Nephron progenitor cell (in vitro differentiated cells): Measurements from ENCODE around the gene GLS2.
"Not testable (repeated sequence)": the region's sequence is repeated elsewhere in the genome, so short reads cannot be mapped to it uniquely, and the experiment has no call there.

Experiments
- DNase-seq: peaks from one replicate; pipeline ENCODE4 v3.0.0; 2021
- H3K27ac Mint-ChIP-seq: 2 replicates; pipeline ENCODE4 v1.8.0; 2021; ENCODE audit warnings: mild to moderate bottlenecking, moderate library complexity, mixed read lengths
- H3K27me3 Mint-ChIP-seq: 2 replicates; pipeline ENCODE4 v1.8.0; 2021; ENCODE audit warnings: mild to moderate bottlenecking, low read depth, mixed read lengths; ENCODE audit not compliant: poor library complexity
- H3K36me3 Mint-ChIP-seq: 2 replicates; pipeline ENCODE4 v1.8.0; 2021; ENCODE audit warnings: low read depth, mixed read lengths
- H3K4me1 Mint-ChIP-seq: 2 replicates; pipeline ENCODE4 v1.8.0; 2021; ENCODE audit warnings: mixed read lengths
- H3K4me3 Mint-ChIP-seq: 2 replicates; pipeline ENCODE4 v1.8.0; 2021; ENCODE audit warnings: mild to moderate bottlenecking, moderate library complexity, mixed read lengths
- H3K9me3 Mint-ChIP-seq: 2 replicates; pipeline ENCODE4 v1.8.0; 2021; ENCODE audit warnings: mild to moderate bottlenecking, moderate library complexity, mixed read lengths
- TF ChIP-seq, protein P1 (sequence below): fragments of 200-600 bp; sonication (generic); IDR thresholded peaks from 2 replicates; pipeline ENCODE4 v1.5.0; 2021; ENCODE audit warnings: antibody characterized with exemption

GLS2 gene

DNA sequence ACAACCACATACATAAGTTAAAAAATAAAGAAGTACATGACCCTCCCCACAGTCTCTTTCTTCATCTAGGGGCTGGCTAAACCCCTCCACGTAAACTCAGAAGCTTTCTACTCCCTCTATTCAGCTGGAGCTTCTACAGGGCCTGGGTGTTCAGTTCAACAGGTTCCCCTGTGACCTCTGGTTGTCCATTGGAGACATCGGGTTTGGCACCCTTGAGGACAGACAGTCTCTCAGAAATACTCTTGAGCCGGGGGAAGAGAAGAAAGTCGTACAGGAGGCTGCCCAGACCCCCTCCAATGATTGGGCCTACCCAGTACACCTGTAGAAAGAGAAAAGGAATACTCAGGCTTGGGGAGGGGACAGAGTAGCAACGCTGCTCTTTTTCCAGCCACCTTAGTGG lies 36.8 kb downstream of the GLS2 start:
- H3K27me3 Mint-ChIP-seq = peaks cover 19% of the 10 kb centered on the region
- DNase-seq = no peak
- H3K4me3 Mint-ChIP-seq = no peak overlapping the region
- peaks cover 13% of the 10 kb centered on the region for H3K9me3 Mint-ChIP-seq
- no peak overlapping the region for H3K27ac Mint-ChIP-seq
- H3K4me1 Mint-ChIP-seq = peaks cover 32% of the 10 kb centered on the region
- TF ChIP-seq, protein P1, sequence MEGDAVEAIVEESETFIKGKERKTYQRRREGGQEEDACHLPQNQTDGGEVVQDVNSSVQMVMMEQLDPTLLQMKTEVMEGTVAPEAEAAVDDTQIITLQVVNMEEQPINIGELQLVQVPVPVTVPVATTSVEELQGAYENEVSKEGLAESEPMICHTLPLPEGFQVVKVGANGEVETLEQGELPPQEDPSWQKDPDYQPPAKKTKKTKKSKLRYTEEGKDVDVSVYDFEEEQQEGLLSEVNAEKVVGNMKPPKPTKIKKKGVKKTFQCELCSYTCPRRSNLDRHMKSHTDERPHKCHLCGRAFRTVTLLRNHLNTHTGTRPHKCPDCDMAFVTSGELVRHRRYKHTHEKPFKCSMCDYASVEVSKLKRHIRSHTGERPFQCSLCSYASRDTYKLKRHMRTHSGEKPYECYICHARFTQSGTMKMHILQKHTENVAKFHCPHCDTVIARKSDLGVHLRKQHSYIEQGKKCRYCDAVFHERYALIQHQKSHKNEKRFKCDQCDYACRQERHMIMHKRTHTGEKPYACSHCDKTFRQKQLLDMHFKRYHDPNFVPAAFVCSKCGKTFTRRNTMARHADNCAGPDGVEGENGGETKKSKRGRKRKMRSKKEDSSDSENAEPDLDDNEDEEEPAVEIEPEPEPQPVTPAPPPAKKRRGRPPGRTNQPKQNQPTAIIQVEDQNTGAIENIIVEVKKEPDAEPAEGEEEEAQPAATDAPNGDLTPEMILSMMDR = no peak
- H3K36me3 Mint-ChIP-seq = peaks cover 18% of the 10 kb centered on the region

DNA sequence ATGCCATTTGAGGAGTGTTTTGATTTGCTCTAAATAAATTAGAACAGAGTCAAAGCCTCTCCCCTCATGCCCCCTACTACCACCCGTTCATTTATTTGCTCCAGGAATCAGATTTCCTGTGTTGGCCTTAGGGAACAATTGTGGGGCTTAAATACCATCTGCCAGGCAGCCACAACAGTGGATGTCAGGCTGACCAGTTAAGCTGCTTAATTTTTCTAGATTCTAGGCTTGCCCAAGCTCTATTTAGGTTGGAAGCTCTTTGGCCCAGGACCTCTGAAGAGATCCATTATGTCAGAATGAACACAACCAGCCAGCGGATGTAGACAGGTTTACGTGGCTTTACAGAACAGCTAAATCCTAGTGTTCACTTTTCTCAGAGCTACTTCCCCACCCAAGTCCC lies 37.7 kb downstream of the GLS2 start:
- Mint-ChIP-seq H3K9me3 (peaks cover 19% of the 10 kb centered on the region), H3K4me1 (peaks cover 32% of the 10 kb centered on the region), H3K27me3 (peaks cover 13% of the 10 kb centered on the region), H3K4me3 (peak overlapping the region; percentile 89), H3K27ac (no peak overlapping the region), H3K36me3 (peaks cover 26% of the 10 kb centered on the region)
- DNase-seq = no peak
- TF ChIP-seq, protein P1 = no peak

DNA sequence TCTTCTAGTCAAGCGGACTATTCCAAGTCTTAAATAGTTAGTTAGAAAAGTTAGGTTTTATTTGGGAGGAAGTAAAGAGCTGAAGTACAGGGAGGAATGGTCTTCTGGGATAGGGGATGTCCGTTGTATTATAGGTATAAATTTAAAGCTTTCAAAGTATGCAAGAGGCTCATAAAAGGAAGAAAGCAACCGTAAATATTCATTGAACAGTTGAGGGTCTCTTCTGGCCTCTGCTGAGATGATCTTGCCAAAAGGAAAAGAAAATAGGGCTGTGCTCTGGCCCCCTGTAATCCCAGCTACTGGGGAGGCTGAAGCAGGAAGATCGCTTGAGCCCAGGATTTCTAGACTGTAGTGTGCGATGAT lies 38.4 kb downstream of the GLS2 start:
- TF ChIP-seq, protein P1 = no peak
- Mint-ChIP-seq H3K36me3 (peaks cover 31% of the 10 kb centered on the region), H3K4me1 (peaks cover 32% of the 10 kb centered on the region), H3K27ac (peak overlapping the region; percentile 96), H3K9me3 (peaks cover 23% of the 10 kb centered on the region), H3K27me3 (peaks cover 12% of the 10 kb centered on the region), H3K4me3 (peak overlapping the region; percentile 89)
- DNase-seq = no peak

DNA sequence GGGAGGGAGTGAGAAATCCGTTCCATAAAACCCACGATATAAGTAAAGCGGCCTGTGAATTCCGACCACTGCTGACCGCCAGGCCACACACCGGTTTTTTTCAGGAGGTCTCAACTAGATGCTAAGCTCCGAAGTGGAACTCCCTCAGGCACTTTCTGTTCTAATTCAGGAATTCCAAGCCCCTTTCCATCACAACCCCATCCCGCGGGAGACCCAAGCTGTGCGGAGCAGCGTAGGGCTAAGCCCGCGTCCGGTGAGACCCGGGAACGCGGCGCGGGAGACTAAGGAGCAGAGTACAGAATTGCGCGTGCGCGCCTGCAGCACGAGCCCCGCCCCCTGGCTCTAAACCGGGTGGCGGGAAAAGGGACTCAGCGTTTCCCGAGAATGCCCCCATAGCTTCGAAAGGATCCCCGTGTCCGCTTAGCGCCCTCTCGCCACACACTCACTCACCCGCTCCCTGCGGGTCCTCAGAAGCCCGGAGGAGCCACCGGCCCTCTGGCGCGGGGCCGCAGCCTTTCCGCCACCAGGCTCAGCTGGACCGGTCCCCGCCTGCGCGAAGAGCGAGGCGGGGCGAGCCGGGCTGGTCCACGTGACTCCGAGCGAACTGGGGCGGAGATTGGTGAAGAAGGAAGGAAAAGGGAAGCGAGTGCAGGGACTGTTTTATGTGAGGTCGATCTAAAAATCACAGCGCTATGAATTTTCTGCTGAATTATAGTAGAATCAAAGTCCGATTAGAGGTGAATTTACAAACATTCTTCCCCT lies 38.9 kb downstream of the GLS2 start, which contains the start of gene TIMELESS:
TSS of gene TIMELESS (minus strand) at position 567 of the 762 bp plus-strand sequence. CDS start 15,256 bp downstream, outside the sequence.
- H3K36me3 Mint-ChIP-seq = peaks cover 36% of the 10 kb centered on the region
- peak; percentile 88 for DNase-seq
- H3K9me3 Mint-ChIP-seq = peaks cover 28% of the 10 kb centered on the region
- H3K4me1 Mint-ChIP-seq = peaks cover 32% of the 10 kb centered on the region
- H3K27ac Mint-ChIP-seq = peak within 1 kb of the TSS; percentile 96
- peaks cover 10% of the 10 kb centered on the region for H3K27me3 Mint-ChIP-seq
- peak within 1 kb of the TSS; percentile 89 for H3K4me3 Mint-ChIP-seq
- TF ChIP-seq, protein P1 = no peak

DNA sequence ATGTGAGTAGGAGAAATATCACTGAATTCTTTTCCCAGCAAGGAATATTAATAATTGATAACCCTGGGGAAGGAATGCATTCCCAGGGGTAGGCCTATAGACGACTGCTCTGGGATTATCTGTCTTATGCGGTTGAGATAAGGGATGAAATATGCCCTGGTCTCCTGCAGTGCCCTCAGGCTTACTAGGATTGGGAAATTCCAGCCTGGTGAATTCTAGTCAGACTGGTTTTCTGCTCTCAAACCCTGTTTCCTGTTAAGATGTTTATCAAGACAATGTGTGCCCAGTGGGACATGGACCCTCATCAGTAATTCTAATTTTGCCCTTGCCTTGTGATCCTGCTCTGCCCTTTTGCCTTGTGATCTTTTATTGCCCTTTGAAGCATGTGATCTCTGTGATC lies 44.8 kb downstream of the GLS2 start:
- not testable (repeated sequence) for H3K4me3 Mint-ChIP-seq, H3K27me3 Mint-ChIP-seq, DNase-seq
- peaks cover 46% of the 10 kb centered on the region for H3K9me3 Mint-ChIP-seq
- peak overlapping the region; percentile 31 for H3K27ac Mint-ChIP-seq
- peaks cover 11% of the 10 kb centered on the region for H3K4me1 Mint-ChIP-seq
- peaks cover 75% of the 10 kb centered on the region for H3K36me3 Mint-ChIP-seq

DNA sequence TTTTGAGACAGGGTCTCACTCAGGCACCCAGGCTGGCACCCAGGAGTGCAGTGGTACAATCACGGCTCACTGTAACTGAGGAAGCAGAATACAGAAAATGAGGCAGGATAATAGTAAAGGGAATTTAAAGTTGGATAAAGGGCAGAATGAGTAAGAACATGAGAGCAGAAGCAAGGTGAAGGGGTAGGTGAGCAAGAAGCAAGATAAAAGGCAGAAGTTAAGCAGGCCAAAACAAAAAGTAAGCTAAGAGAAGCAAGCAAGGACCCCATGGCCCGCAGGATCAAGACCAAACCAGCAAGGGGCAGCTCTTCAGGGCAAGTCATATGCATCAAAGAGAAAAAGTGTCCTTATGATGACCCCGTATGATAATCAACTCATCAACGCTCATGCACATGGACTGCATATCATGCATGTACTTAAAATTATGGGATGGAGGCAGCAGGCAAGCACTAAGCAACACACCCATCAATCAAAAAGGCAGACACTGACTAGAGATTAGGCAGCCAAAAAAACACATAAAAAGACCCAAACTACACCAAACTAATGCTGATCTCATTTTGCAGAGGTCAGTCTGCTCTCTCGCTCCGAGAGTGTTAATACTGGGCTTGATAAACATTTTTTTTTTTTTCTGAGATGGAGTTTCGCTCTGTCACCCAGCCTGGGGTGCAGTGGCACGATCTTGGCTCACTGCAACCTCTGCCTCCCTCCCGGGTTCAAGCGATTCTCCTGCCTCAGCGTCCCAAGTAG lies 50.4 kb downstream of the GLS2 start:
- Mint-ChIP-seq H3K9me3 (peaks cover 6% of the 10 kb centered on the region), H3K4me1 (peaks cover 8% of the 10 kb centered on the region), H3K27ac (no peak overlapping the region), H3K27me3 (no peaks in the 10 kb centered on the region), H3K36me3 (peaks cover 42% of the 10 kb centered on the region), H3K4me3 (no peak overlapping the region)
- TF ChIP-seq, protein P1 = no peak
- DNase-seq = no peak
